ENCODE results near the gene WDR75.
A peak's percentile ranks its signal among the peaks of the same experiment; 100 is the strongest.
"Not testable (repeated sequence)": the region's sequence is repeated elsewhere in the genome, so short reads cannot be mapped to it uniquely, and the experiment has no call there.

WDR75 gene

GRCh38 chr2:189440947-189441708, at the start of gene WDR75:
WDR75 (plus strand) TSS chr2:189441474; CDS start chr2:189441493, 19 bp downstream.
- peak; percentile 85 to 91 for DNase-seq (ENCODE audit: low read depth in 2 of 2)

GRCh38 chr2:189393440-189394111, 47.7 kb upstream of the WDR75 start:
- DNase-seq (ENCODE audit: low read depth in 2 of 2), result no peak

- no peak for DNase-seq (ENCODE audit: low read depth in 2 of 2)
Measured at GRCh38 chr2:189394525-189394924, 46.7 kb upstream of the WDR75 start.

- DNase-seq (ENCODE audit: low read depth in 2 of 2), result no peak
Measured at GRCh38 chr2:189402932-189403331, 38.3 kb upstream of the WDR75 start.

- DNase-seq (ENCODE audit: low read depth in 2 of 2), result no peak
Measured at GRCh38 chr2:189406586-189407233, 34.6 kb upstream of the WDR75 start.

- no peak for DNase-seq (ENCODE audit: low read depth in 2 of 2)
Measured at GRCh38 chr2:189407281-189408209, 33.7 kb upstream of the WDR75 start.

GRCh38 chr2:189408294-189408693, 33.0 kb upstream of the WDR75 start:
- DNase-seq (ENCODE audit: low read depth in 2 of 2), result no peak

GRCh38 chr2:189409131-189409530, 32.1 kb upstream of the WDR75 start:
- no peak for DNase-seq (ENCODE audit: low read depth in 2 of 2)

GRCh38 chr2:189409647-189410046, 31.6 kb upstream of the WDR75 start:
- no peak for DNase-seq (ENCODE audit: low read depth in 2 of 2)

- DNase-seq (ENCODE audit: low read depth in 2 of 2), result no peak
Measured at GRCh38 chr2:189411860-189412259, 29.4 kb upstream of the WDR75 start.

GRCh38 chr2:189412330-189412953, 28.8 kb upstream of the WDR75 start:
- peak in 1 of 2 donors; percentile 24 for DNase-seq (ENCODE audit: low read depth in 2 of 2)

GRCh38 chr2:189413249-189413648, 28.0 kb upstream of the WDR75 start:
- no peak for DNase-seq (ENCODE audit: low read depth in 2 of 2)

GRCh38 chr2:189421644-189422043, 19.6 kb upstream of the WDR75 start:
- DNase-seq (ENCODE audit: low read depth in 2 of 2), result no peak

- DNase-seq (ENCODE audit: low read depth in 2 of 2), result no peak
Measured at GRCh38 chr2:189424961-189425360, 16.3 kb upstream of the WDR75 start.

- no peak for DNase-seq (ENCODE audit: low read depth in 2 of 2)
Measured at GRCh38 chr2:189425676-189426075, 15.6 kb upstream of the WDR75 start.

- no peak for DNase-seq (ENCODE audit: low read depth in 2 of 2)
Measured at GRCh38 chr2:189426886-189427285, 14.4 kb upstream of the WDR75 start.

GRCh38 chr2:189427872-189428271, 13.4 kb upstream of the WDR75 start:
- no peak for DNase-seq (ENCODE audit: low read depth in 2 of 2)

- not testable (repeated sequence) for DNase-seq (ENCODE audit: low read depth in 2 of 2)
Measured at GRCh38 chr2:189430448-189430847, 10.8 kb upstream of the WDR75 start.

- DNase-seq (ENCODE audit: low read depth in 2 of 2), result not testable (repeated sequence)
Measured at GRCh38 chr2:189435803-189436202, 5.5 kb upstream of the WDR75 start.

GRCh38 chr2:189437926-189438325, 3.3 kb upstream of the WDR75 start:
- DNase-seq (ENCODE audit: low read depth in 2 of 2), result no peak

GRCh38 chr2:189439342-189439741, 1.9 kb upstream of the WDR75 start:
- DNase-seq (ENCODE audit: low read depth in 2 of 2), result no peak

Data from stimulated activated CD4-positive, alpha-beta T cell treated with anti-CD3 and anti-CD28 coated beads, Interleukin-15, amount 100 ng/mL, for 48 hours (primary cell).